Lung (tissue), 12 donors: Measurements from ENCODE around the gene GPRIN1. TPM values are rescaled to one million over a fixed set of nuclear protein-coding genes. Genes with fewer than 3 reads are reported as not detected.

Source experiments
- ATAC-seq: fragments of 200-7000 bp; cut with Tn5 transposase; one replicate; pipeline ENCODE4 v1.9.1; 2020; ENCODE audit warnings: moderate number of reproducible peaks; ENCODE audit not compliant: insufficient read depth, low FRiP score
- DNase-seq, 3 donors: peaks; one replicate each; pipeline ENCODE4 v3.0.0-alpha.2; 2013 to 2017
- H3K27ac ChIP-seq, 2 donors: one replicate each; pipeline ENCODE4 v1.5.1; 2013; ENCODE audit warnings: mild to moderate bottlenecking in 2 of 2, moderate library complexity in 2 of 2, control low read depth in 1 of 2, inconsistent platforms in 1 of 2, low read depth in 1 of 2, low read length in 1 of 2
- H3K27me3 ChIP-seq, 3 donors: one replicate each; pipeline ENCODE4 v1.5.1; 2013; ENCODE audit warnings: low read length in 2 of 3; ENCODE audit not compliant: control insufficient read depth in 3 of 3, insufficient read depth in 3 of 3
- H3K36me3 ChIP-seq, 4 donors: one replicate each; pipeline ENCODE4 v1.5.1; 2013; ENCODE audit warnings: low read length in 4 of 4, mild to moderate bottlenecking in 1 of 4, moderate library complexity in 1 of 4; ENCODE audit not compliant: control insufficient read depth in 4 of 4, insufficient read depth in 4 of 4
- H3K4me1 ChIP-seq, 5 donors: one replicate each; pipeline ENCODE4 v1.5.1; 2013; ENCODE audit warnings: low read length in 5 of 5, mild to moderate bottlenecking in 2 of 5, moderate library complexity in 1 of 5; ENCODE audit not compliant: control insufficient read depth in 5 of 5, insufficient read depth in 5 of 5
- H3K4me3 ChIP-seq: one replicate; pipeline ENCODE4 v1.5.1; 2013; ENCODE audit warnings: mild to moderate bottlenecking, control low read depth, moderate library complexity
- H3K9ac ChIP-seq, 2 donors: one replicate each; pipeline ENCODE4 v1.5.1; 2013; ENCODE audit warnings: low read length in 2 of 2, control low read depth in 1 of 2; ENCODE audit not compliant: insufficient read depth in 1 of 2
- H3K9me3 ChIP-seq, 4 donors: one replicate each; pipeline ENCODE4 v1.5.1; 2013; ENCODE audit warnings: low read length in 3 of 4, mild to moderate bottlenecking in 1 of 4, moderate library complexity in 1 of 4; ENCODE audit not compliant: control insufficient read depth in 4 of 4, insufficient read depth in 3 of 4
- WGBS, 2 donors: extraction: QIAGEN DNeasy Blood & Tissue Kit; methylation state at CpG; one replicate each; pipeline ENCODE4 v1.1.7; 2013; 5-methylcytosine and 5-hydroxymethylcytosine counted together
- polyA plus RNA-seq, 2 donors: library from polyadenylated mRNA; stranded (reverse); fragments of 200-250 nt; gene quantifications; one replicate each; pipeline ENCODE4 v1.2.1, GENCODE V29; 2013
- total RNA-seq, 2 donors: library from RNA; depleted of rRNA in 1 of 2; stranded (reverse); fragments of >200 nt in 1 of 2; gene quantifications; one replicate each; pipeline ENCODE4 v1.2.1, GENCODE V29; 2014 to 2021
- TF ChIP-seq, protein P1 (sequence below): IDR thresholded peaks from 2 replicates; pipeline ENCODE4 v1.5.1; 2012; ENCODE audit warnings: mild to moderate bottlenecking; ENCODE audit errors: control extremely low read depth, extremely low read depth
- donor health status: control.
- donor health status: control.
- donor health status: Bipolar disorder and iron deficiency.
- donor health status: healthy.
- donor health status: DM: yes; HTN: yes; CAD: no.

Gene GPRIN1
- total and polyA plus RNA-seq, 4 donors = 0.39 to 1.1 (median 0.82) TPM

DNA sequence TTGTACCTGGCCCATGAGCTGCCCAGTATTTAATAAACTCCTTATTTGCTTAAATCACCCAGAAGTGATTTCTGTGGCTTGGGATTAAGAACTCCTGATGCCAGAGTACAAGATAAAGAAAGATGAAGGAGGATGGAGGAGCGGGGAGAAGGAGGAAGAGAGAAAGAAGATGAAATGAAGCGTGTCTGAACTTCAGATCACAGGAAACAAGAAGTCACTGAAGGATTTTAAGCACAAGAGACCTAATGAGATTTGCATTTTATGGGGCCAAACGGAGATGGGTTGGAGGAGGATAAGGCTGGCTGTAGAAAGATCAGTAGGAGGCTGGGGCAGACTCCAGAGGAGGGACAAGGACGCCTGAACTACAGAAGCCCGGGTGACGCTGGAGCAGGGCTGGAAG, 23.6 kb upstream of the GPRIN1 start:
- Histone ChIP-seq H3K9ac (no peak overlapping the region), H3K4me1 (peaks cover 0 to 10% (median 4%) of the 10 kb centered on the region in 5 donors), H3K9me3 (peaks cover 0 to 4% (median 0%) of the 10 kb centered on the region in 4 donors), H3K4me3 (no peak overlapping the region), H3K27ac (no peak overlapping the region), H3K36me3 (no peaks in the 10 kb centered on the region), H3K27me3 (peaks cover 12 to 49% (median 47%) of the 10 kb centered on the region in 3 donors)
- 23 to 24% methylated on average over 6 of the region's 6 CpGs for WGBS, 2 donors
- DNase-seq (no peak), ATAC-seq (no peak)
- TF ChIP-seq, protein P1, sequence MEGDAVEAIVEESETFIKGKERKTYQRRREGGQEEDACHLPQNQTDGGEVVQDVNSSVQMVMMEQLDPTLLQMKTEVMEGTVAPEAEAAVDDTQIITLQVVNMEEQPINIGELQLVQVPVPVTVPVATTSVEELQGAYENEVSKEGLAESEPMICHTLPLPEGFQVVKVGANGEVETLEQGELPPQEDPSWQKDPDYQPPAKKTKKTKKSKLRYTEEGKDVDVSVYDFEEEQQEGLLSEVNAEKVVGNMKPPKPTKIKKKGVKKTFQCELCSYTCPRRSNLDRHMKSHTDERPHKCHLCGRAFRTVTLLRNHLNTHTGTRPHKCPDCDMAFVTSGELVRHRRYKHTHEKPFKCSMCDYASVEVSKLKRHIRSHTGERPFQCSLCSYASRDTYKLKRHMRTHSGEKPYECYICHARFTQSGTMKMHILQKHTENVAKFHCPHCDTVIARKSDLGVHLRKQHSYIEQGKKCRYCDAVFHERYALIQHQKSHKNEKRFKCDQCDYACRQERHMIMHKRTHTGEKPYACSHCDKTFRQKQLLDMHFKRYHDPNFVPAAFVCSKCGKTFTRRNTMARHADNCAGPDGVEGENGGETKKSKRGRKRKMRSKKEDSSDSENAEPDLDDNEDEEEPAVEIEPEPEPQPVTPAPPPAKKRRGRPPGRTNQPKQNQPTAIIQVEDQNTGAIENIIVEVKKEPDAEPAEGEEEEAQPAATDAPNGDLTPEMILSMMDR = no peak

DNA sequence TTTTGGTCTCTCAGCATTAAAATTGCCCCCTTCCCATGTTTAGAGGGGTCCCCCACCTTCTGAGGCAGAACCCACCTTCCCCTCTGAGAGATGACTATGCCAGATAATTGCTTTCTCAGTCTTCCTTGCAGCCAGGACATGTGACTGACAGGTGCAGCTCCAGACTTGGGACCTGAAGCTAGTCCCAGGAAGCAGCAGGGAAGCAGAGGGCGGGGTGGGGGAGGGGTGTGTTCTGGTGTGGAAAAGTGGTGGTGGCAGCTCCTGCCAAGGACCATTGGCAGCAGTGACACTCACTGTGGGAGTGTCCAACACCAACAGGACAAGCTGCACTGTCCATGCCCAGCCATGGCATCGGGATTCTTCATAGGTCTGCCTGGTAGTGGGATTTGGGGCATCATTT, 22.8 kb upstream of the GPRIN1 start:
- H3K27me3 ChIP-seq = peaks cover 12 to 57% (median 55%) of the 10 kb centered on the region in 3 donors
- H3K36me3 ChIP-seq = no peaks in the 10 kb centered on the region
- TF ChIP-seq, protein P1 = no peak
- H3K9me3 ChIP-seq = peaks cover 0 to 4% (median 0%) of the 10 kb centered on the region in 4 donors
- no peak overlapping the region for H3K9ac ChIP-seq
- no peak overlapping the region for H3K4me3 ChIP-seq
- WGBS, 2 donors = 84 to 94% methylated on average over 2 of the region's 2 CpGs
- H3K4me1 ChIP-seq = peaks cover 0 to 10% (median 4%) of the 10 kb centered on the region in 5 donors
- DNase-seq (no peak), ATAC-seq (no peak)
- H3K27ac ChIP-seq = no peak overlapping the region

DNA sequence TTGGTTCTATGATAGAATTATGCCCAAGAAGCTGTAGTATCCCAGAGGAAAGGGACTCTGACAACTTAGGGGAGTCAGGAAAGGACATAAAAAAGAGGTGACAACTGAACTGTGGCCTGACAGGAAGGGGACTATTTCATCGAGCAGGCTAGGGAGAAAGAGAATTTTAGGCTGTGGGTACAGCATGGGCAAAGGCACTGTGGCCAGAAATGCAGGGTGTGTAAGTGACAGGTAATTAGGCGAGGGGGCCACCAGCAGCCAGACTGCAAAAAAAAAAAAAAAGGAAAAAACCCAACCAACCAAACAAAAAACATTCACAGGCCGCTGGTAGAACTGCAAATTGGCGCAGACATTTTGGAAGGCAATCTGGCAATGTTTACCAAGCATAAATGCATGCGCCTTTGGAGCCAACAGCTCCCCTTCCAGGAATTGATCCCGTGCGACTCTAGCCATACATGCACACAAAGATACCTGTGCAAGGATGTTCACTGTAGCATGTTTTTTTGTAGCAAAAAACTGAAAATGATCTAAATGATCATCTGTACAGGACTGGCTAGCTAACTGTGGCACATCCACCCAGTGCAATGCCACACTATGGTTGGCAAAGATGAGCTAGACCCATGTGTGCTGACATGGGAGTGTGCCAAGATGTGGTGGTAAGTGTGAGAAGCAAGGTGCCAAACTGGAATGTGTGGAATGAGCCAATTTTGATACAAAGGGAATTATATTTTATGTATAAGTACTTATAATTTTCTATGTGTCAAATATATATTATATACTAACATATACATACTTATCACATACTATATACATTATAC, 21.6 kb upstream of the GPRIN1 start:
- peaks cover 12 to 69% (median 57%) of the 10 kb centered on the region in 3 donors for H3K27me3 ChIP-seq
- no peaks in the 10 kb centered on the region for H3K36me3 ChIP-seq
- TF ChIP-seq, protein P1 = no peak
- no peak overlapping the region for H3K4me3 ChIP-seq
- peaks cover 0 to 10% (median 4%) of the 10 kb centered on the region in 5 donors for H3K4me1 ChIP-seq
- peaks cover 0 to 4% (median 0%) of the 10 kb centered on the region in 4 donors for H3K9me3 ChIP-seq
- no peak overlapping the region for H3K9ac ChIP-seq
- no peak overlapping the region for H3K27ac ChIP-seq
- DNase-seq = no peak
- WGBS, 2 donors = 68 to 75% methylated on average over 7 of the region's 7 CpGs
- ATAC-seq = no peak
